Parathyroid adenoma (tissue), 2 donors: ENCODE measurements around the gene GPN1.
"Not testable (repeated sequence)": the region's sequence is repeated elsewhere in the genome, so short reads cannot be mapped to it uniquely, and the experiment has no call there.

ENCODE experiments used
- H2AFZ ChIP-seq: fragments of 300-600 bp; sonication (generic); one replicate; pipeline ENCODE4 v1.7.0; 2017; ENCODE audit warnings: antibody characterized with exemption, mild to moderate bottlenecking
- H3K27ac ChIP-seq: fragments of 300-600 bp; sonication (generic); one replicate; pipeline ENCODE4 v1.7.0; 2017
- H3K27me3 ChIP-seq: fragments of 300-600 bp; sonication (generic); one replicate; pipeline ENCODE4 v1.7.0; 2017; ENCODE audit warnings: low read length; ENCODE audit not compliant: control insufficient read depth, insufficient read depth
- H3K36me3 ChIP-seq: fragments of 300-600 bp; sonication (generic); one replicate; pipeline ENCODE4 v1.7.0; 2017; ENCODE audit warnings: low read length; ENCODE audit not compliant: control insufficient read depth, insufficient read depth
- H3K4me1 ChIP-seq: fragments of 300-600 bp; sonication (generic); one replicate; pipeline ENCODE4 v1.7.0; 2017; ENCODE audit warnings: control low read depth
- H3K4me2 ChIP-seq: fragments of 300-600 bp; sonication (generic); one replicate; pipeline ENCODE4 v1.7.0; 2017; ENCODE audit warnings: low read length
- H3K4me3 ChIP-seq: fragments of 300-600 bp; sonication (generic); one replicate; pipeline ENCODE4 v1.7.0; 2017; ENCODE audit warnings: low read depth, low read length
- H3K79me2 ChIP-seq: fragments of 300-600 bp; sonication (generic); one replicate; pipeline ENCODE4 v1.7.0; 2017; ENCODE audit warnings: control low read depth
- H3K9ac ChIP-seq: fragments of 300-600 bp; sonication (generic); one replicate; pipeline ENCODE4 v1.7.0; 2017; ENCODE audit warnings: mild to moderate bottlenecking
- H3K9me3 ChIP-seq: fragments of 300-600 bp; sonication (generic); one replicate; pipeline ENCODE4 v1.7.0; 2017; ENCODE audit warnings: low read length; ENCODE audit not compliant: control insufficient read depth
- CTCF ChIP-seq: fragments of 300-600 bp; sonication (generic); IDR thresholded peaks from one replicate; pipeline ENCODE4 v1.7.0; 2017; ENCODE audit warnings: antibody characterized with exemption, mild to moderate bottlenecking
- donor health status: primary hyperparathyroidism.

The GPN1 gene

GRCh38 chr2:27593240-27593639, 35.6 kb upstream of the GPN1 start:
- Histone ChIP-seq H3K4me3 (no peak overlapping the region), H3K4me1 (peaks cover 8% of the 10 kb centered on the region), H3K27ac (no peak overlapping the region), H3K36me3 (no peaks in the 10 kb centered on the region), H3K27me3 (no peaks in the 10 kb centered on the region), H3K9ac (no peak overlapping the region), H3K9me3 (no peaks in the 10 kb centered on the region), H3K79me2 (peaks cover 52% of the 10 kb centered on the region), H3K4me2 (no peak overlapping the region), H2AFZ (no peak overlapping the region)
- TF ChIP-seq CTCF, result no peak

GRCh38 chr2:27594020-27594703, 34.7 kb upstream of the GPN1 start:
- not testable (repeated sequence) for H3K9ac ChIP-seq, H3K27me3 ChIP-seq, H3K27ac ChIP-seq, H3K36me3 ChIP-seq, H3K4me2 ChIP-seq, H3K9me3 ChIP-seq, H3K4me1 ChIP-seq, H3K4me3 ChIP-seq, H2AFZ ChIP-seq
- H3K79me2 ChIP-seq, result peaks cover 57% of the 10 kb centered on the region

GRCh38 chr2:27595412-27595811, 33.4 kb upstream of the GPN1 start:
- not testable (repeated sequence) for H3K9ac ChIP-seq, H3K36me3 ChIP-seq, H3K27ac ChIP-seq, H3K27me3 ChIP-seq, H2AFZ ChIP-seq, H3K4me2 ChIP-seq, H3K4me1 ChIP-seq, H3K4me3 ChIP-seq, H3K9me3 ChIP-seq
- peaks cover 57% of the 10 kb centered on the region for H3K79me2 ChIP-seq

GRCh38 chr2:27596627-27597026, 32.2 kb upstream of the GPN1 start:
- Histone ChIP-seq H3K9me3 (no peaks in the 10 kb centered on the region), H2AFZ (no peak overlapping the region), H3K4me3 (no peak overlapping the region), H3K4me1 (peaks cover 8% of the 10 kb centered on the region), H3K27me3 (no peaks in the 10 kb centered on the region), H3K4me2 (no peak overlapping the region), H3K36me3 (no peaks in the 10 kb centered on the region), H3K79me2 (peaks cover 53% of the 10 kb centered on the region), H3K9ac (no peak overlapping the region), H3K27ac (no peak overlapping the region)
- no peak for TF ChIP-seq CTCF

GRCh38 chr2:27606611-27607010, 22.2 kb upstream of the GPN1 start:
- no peaks in the 10 kb centered on the region for H3K36me3 ChIP-seq

More at GRCh38 chr2:27606611-27607010, 22.2 kb upstream of the GPN1 start:
- H3K4me2 ChIP-seq, result no peak overlapping the region
- no peak overlapping the region for H3K4me3 ChIP-seq
- peaks cover 5% of the 10 kb centered on the region for H3K4me1 ChIP-seq
- H3K9ac ChIP-seq, result no peak overlapping the region
- no peaks in the 10 kb centered on the region for H3K27me3 ChIP-seq
- H3K9me3 ChIP-seq, result no peaks in the 10 kb centered on the region
- H3K27ac ChIP-seq, result no peak overlapping the region
- H2AFZ ChIP-seq, result no peak overlapping the region
- TF ChIP-seq CTCF, result no peak
- peaks cover 5% of the 10 kb centered on the region for H3K79me2 ChIP-seq
